IMR-90 (cell line): Measurements from ENCODE around the gene DELE1.

Experiments
- CEBPB ChIP-seq: IDR thresholded peaks from 2 replicates; pipeline ENCODE4 v1.6.1; 2012; ENCODE audit warnings: low read depth, low read length, improper control_type of control experiment
- FOS ChIP-seq: fragments of 150-350 bp; IDR thresholded peaks from 2 replicates; pipeline ENCODE4 v1.6.1; 2016; ENCODE audit warnings: low read depth, low read length
- MXI1 ChIP-seq: IDR thresholded peaks from 2 replicates; pipeline ENCODE4 v1.6.1; 2012; ENCODE audit warnings: low read depth, mild to moderate bottlenecking, low read length, moderate library complexity, borderline replicate concordance
- POLR2A ChIP-seq: IDR thresholded peaks from 2 replicates; pipeline ENCODE4 v1.6.1; 2012; ENCODE audit warnings: mild to moderate bottlenecking, low read depth, low read length
- RAD21 ChIP-seq: IDR thresholded peaks from 2 replicates; pipeline ENCODE4 v1.6.1; 2012; ENCODE audit warnings: low read length, improper control_type of control experiment
- RCOR1 ChIP-seq: IDR thresholded peaks from 2 replicates; pipeline ENCODE4 v1.6.1; 2012; ENCODE audit warnings: mild to moderate bottlenecking, low read length, improper control_type of control experiment; ENCODE audit not compliant: insufficient replicate concordance
- RFX5 ChIP-seq: IDR thresholded peaks from 2 replicates; pipeline ENCODE4 v1.8.0; 2012; ENCODE audit warnings: low read depth, mild to moderate bottlenecking, low read length, moderate library complexity
- SMC3 ChIP-seq: fragments of 150-350 bp; IDR thresholded peaks from 2 replicates; pipeline ENCODE4 v1.6.1; 2016; ENCODE audit warnings: low read depth, mild to moderate bottlenecking, antibody characterized with exemption, low read length, moderate library complexity
- TF ChIP-seq, protein P1 (sequence below): conservative IDR thresholded peaks from 2 replicates; pipeline ENCODE4 v1.5.1; 2012; ENCODE audit warnings: mild to moderate bottlenecking, low read depth, low read length, improper control_type of control experiment
- TF ChIP-seq, protein P2 (sequence below): fragments of 150-350 bp; IDR thresholded peaks from 2 replicates; pipeline ENCODE4 v1.6.1; 2016; ENCODE audit warnings: low read depth, mild to moderate bottlenecking, low read length, moderate library complexity, borderline replicate concordance
- TF ChIP-seq, protein P3 (sequence below): fragments of 150-350 bp; IDR thresholded peaks from 2 replicates; pipeline ENCODE4 v1.6.1; 2017; ENCODE audit warnings: mild to moderate bottlenecking, antibody characterized with exemption, low read length, low read depth

DNA sequence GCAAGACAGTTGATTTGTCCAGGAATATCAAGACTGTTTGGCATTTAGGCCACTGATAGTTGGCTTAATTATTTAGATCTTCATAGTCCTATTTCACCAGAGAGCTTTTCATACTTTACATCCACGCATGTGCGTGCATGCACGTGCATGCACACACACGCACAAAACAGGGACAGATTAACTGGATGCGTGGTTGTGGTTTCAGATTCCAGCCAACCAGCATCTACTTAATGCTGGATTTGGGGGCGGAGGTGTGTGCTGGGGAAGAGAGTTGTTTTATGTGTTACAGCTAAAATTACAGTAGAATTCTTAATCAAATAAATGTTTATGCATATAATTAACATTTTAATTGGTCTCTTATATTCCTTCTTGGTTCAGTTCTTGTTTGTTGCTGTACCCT lies 52.5 kb downstream of the DELE1 start:
- TF ChIP-seq SMC3 (no peak), RCOR1 (no peak), RAD21 (no peak), CEBPB (no peak), MXI1 (no peak), FOS (no peak), RFX5 (no peak), POLR2A (no peak)
- TF ChIP-seq, protein P1, sequence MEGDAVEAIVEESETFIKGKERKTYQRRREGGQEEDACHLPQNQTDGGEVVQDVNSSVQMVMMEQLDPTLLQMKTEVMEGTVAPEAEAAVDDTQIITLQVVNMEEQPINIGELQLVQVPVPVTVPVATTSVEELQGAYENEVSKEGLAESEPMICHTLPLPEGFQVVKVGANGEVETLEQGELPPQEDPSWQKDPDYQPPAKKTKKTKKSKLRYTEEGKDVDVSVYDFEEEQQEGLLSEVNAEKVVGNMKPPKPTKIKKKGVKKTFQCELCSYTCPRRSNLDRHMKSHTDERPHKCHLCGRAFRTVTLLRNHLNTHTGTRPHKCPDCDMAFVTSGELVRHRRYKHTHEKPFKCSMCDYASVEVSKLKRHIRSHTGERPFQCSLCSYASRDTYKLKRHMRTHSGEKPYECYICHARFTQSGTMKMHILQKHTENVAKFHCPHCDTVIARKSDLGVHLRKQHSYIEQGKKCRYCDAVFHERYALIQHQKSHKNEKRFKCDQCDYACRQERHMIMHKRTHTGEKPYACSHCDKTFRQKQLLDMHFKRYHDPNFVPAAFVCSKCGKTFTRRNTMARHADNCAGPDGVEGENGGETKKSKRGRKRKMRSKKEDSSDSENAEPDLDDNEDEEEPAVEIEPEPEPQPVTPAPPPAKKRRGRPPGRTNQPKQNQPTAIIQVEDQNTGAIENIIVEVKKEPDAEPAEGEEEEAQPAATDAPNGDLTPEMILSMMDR = no peak
- TF ChIP-seq, protein P2, sequence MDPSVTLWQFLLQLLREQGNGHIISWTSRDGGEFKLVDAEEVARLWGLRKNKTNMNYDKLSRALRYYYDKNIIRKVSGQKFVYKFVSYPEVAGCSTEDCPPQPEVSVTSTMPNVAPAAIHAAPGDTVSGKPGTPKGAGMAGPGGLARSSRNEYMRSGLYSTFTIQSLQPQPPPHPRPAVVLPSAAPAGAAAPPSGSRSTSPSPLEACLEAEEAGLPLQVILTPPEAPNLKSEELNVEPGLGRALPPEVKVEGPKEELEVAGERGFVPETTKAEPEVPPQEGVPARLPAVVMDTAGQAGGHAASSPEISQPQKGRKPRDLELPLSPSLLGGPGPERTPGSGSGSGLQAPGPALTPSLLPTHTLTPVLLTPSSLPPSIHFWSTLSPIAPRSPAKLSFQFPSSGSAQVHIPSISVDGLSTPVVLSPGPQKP = no peak
- TF ChIP-seq, protein P3, sequence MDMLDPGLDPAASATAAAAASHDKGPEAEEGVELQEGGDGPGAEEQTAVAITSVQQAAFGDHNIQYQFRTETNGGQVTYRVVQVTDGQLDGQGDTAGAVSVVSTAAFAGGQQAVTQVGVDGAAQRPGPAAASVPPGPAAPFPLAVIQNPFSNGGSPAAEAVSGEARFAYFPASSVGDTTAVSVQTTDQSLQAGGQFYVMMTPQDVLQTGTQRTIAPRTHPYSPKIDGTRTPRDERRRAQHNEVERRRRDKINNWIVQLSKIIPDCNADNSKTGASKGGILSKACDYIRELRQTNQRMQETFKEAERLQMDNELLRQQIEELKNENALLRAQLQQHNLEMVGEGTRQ = no peak
